ENCODE data around the gene SAMSN1.
"Not testable (repeated sequence)": the region's sequence is repeated elsewhere in the genome, so short reads cannot be mapped to it uniquely, and the experiment has no call there.

SAMSN1 gene

DNA sequence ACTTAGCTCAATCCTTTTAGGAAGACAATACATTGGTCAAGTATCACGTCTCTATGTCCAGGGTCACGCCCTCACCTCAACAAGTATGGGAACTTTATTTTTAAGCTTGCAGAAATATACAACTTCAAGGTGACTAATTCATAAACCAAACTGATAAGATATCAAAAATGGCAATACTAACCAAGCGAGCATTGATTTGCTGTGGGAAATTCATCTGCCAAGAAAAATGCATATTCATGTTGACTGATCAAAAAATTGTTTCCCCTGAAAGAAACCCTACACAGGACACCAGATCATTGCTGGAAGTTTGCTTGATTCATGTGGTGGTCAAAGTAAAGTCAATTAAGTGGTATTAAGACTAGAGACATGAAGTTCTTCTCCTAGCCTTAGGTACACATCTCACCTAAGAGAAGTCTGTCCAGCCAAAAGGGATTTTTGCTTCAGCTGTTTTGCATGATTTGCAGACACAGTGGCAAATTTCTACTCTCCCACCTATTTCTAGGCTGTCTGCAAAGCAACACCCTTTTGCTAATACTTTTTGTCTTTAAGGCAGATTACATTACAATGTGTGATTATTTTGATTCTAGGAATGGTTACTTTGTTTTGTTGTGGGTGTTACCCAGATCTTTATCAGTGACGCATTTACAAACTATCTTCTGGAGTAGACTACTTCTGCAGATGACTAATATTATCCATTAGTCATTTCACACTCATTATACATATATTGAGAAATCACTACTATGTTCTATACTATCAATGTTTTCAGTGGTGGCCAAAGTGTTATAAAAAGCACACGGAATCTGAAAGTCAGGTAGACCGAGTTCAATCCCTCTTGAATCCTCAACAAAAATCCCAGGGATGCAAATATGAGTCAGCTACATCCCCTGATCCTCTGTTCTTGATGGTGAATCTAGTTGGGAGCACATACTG is 12.4 kb downstream of the SAMSN1 start:
- intact Hi-C loops (cut with DNase I) = no loop called here
- no peak for DNase-seq

DNA sequence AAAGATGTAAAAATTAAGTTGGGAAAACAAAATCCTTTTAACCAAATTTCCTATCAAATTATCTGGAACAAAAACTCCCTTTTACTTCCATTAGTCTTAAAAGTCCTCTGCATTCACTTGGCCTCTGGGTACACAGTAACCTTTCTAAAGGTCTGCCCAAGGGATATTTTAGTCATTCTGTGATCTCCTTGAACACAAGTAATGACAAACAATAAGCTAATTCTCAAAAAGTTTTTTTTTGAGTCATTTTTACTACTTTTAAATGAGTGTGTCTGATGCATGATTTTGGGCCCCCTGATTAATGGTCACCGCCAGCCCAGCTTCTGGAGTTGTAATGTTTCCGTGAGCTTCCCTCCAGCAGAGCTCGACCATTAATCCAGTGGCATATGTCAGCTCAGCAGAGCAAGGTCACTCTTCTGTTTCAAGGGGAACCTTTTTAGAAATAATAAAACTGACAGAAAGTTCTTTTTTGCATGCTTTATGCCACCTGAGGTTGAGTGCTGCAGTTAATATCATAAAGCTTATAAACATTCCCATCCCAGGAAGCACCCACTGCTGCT is 14.3 kb downstream of the SAMSN1 start:
- no peak for DNase-seq
- intact Hi-C loops (cut with DNase I) = no loop called here

DNA sequence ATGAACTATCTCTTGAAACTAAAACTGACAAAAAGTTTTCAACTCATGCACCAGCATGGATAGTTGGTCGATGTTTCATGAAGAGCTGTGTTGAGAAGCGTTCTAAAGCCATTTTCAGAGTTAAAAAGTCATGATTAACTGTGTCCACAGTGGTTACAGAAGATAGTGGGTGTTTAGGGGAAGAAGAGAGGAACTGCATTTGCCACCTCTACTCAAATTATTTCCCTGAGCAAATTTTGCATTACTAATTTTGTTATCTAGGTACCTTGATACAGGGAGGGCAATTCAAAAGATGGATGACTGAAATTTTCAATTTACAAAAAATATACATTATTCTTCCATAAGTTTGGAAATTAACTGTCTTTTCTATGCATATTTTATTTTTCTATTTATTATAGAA is 15.5 kb downstream of the SAMSN1 start:
- intact Hi-C loops (cut with DNase I) = no loop called here
- no peak for DNase-seq

DNA sequence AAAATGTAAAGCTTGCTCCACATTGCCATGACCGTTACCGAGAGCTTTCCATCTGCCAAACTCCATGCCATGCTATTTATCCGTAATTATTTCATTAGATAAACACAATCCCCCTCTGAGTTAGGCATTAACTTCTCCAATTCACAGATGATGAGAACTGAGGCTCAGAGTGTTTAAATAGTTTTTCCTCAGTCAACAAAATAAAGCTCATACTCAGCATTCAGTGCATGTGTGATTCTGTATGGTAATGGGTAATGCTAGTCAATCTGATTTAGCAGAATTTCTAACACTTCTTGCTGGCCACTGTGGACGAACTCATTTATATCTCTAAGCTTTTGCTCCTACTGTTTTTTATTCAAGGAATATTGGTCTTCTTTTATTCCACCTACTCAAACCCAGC is 17.3 kb downstream of the SAMSN1 start:
- DNase-seq = no peak
- intact Hi-C loops (cut with DNase I) = no loop called here

DNA sequence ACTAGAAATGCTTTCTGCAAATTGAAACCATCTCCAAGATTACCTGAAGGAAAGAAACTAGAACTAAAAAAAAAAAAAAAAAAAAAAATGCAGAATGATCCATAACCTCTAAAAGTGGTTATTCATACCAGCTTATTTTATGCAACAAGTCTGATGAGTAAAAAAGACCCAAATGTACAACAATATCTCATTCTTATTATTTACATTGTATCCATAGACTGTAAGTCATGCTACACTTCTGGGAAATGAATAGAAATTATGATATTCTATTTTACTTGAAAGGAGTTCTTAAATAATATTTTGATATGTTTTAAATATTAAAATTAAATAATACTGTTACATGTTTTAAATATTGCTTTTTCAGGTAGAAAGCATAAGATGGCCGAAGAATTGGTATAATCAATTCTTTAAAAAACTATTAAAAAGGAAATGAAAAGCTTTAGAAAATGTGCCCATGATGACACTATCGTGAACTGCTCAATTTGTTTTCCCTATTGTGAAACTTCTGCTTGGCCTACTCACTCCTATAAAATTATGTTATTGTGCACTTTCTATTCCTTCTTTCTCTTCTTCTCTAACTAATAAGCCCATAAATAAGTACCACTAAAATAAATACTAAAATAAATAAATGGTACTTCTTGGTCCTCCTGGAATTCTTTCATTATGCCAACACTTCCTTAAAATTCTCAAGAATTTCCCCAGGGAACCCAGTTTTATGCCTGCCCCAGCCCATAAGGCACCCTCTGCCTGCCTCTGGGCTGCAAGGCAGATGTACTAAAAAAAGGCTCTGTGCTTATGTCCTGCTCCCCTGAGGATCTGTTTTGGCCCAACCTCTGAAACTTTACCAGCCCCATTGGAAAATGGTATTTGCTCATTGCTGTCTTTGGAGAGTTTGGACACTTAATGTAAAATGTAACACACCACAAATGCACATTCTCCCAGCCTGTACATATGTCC is 18.1 kb downstream of the SAMSN1 start:
- intact Hi-C loops (cut with DNase I) = no loop called here
- no peak for DNase-seq

DNA sequence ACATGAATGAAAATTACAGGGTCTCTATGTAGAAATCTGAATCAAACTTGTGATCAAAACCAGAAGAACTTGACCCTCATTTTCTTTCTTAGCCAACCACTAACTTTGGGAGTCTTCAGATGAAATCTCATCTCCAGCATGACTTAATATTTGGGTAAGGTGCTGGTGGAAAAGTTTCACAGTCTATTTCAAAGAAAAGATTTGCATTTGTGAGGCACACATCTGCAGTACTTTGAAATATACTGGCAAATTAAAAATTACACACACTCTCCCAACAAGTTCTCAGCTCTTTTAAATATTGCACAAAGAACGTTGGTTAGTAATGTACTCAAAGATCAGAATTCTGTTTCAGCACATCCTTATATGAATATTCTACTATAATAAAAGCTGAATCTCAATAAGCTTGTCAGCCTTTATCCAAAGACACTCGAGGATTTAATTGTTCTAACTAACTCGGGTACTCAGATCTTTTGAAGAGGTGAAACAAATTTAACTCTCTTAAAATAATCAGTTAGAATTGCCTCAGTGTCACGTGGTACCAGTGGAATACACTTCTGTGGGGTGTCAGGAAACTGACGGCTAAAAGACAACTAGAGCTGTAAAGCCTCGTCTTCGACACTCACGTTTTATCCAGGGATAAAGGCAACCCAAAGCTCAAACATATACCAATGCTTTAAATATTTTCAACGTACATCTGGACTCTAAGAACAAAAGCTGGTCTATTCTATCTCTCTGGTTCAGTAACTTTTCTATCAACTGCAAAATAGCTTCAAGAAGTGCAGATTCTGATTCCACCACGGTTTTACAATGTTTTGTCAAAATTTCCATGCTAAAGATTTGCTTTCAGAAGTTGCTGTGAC is 19.0 kb downstream of the SAMSN1 start:
- no peak for DNase-seq
- intact Hi-C loops (cut with DNase I) = no loop called here

DNA sequence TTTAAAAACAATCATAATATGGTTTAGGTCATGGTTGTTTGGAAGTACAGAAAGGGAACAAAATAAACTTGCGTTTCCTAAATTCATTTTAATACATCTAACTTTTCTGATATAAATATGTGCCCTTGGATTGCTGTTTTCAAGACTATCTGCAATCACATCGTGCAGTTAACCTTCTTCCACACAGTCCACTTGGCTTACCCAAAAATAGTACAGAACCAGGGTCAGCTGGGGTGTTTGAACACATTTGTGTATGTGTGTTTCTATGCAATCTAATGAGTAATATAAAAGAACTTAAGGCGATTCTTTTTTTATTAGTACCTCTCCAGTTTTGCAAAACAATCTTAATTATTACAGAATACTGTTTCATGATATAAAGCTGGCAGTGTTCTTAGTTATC is 19.9 kb downstream of the SAMSN1 start:
- intact Hi-C loops (cut with DNase I) = no loop called here
- no peak for DNase-seq

DNA sequence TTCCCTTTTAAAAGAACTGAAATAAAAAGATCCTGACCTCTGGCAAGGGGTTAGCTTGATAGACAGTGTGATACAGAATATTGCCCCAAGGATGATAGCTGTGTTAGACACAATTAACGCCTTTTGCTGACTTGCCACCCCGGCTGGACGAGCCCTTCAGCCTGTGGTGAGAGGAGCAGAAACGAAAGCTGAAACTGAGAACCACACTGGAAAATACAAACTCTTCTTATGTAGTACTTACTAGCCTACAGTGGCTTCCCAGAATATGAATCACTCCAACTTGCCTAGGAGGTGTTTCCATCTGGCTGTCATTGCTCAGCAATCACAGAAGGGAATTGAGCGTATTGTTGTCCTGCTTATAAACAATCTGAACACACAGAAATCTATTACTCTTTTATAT is 22.9 kb downstream of the SAMSN1 start:
- no peak for DNase-seq

DNA sequence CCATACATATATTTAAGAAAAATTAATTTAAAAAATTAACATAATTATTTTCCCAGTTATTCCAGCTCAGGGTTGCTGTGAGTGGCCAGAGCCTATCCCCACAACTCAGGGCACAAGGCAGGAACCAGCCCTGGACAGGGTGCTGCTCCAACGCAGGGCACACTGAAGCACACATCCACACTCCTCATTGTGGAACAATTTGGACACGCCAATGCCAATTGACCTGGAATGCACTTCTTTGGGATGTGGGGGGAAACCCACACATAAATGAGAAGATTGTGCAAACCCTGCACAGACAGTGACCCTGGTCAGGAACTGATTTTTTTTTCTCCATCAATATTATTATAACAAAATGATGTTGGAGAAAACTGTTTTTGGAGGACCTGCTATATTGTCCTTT is 23.4 kb downstream of the SAMSN1 start:
- DNase-seq = no peak
- intact Hi-C loops (cut with DNase I) = no loop called here

More for the DNA sequence above, 22.9 kb downstream of the SAMSN1 start:
- intact Hi-C loops (cut with DNase I) = no loop called here

DNA sequence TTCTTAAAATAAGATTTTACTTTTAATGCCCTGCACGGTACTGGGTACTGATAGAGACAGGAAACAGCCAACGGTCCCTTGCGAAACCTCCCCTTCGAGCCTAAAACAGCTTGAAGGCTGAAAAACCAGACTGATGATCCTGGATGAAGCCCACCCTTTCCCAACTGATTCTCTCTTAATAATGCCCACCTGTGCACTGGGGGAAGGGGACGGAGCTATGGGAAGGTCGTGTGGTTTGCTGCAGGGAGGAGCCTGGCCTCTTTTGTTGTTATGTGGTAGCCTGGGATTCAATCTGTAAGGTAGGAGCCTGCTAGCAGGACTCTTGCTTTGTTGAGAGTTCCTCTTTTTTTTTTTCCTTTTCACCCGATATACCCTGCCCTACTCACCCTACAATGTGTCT is 25.6 kb downstream of the SAMSN1 start:
- no peak for DNase-seq
- intact Hi-C loops (cut with DNase I) = no loop called here

DNA sequence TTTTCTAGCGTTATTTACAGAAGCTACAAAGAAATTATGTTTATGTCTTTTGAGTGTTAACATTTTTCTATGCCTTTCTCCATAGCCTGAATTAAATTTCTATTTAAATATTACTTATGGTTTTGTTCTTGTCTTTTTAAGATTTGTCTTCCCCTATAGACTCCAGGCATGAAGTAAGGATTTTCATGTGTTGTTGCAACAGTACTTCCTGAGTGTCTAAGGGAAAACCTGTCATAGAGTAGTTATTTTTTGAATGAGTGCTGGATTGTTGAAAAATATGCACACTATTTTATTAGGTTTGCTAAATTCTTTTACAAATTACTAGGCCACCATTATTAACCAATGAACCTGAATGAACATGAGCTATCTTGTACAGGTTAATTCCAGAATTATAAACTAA is 27.1 kb downstream of the SAMSN1 start:
- no peak for DNase-seq
- intact Hi-C loops (cut with DNase I) = no loop called here

DNA sequence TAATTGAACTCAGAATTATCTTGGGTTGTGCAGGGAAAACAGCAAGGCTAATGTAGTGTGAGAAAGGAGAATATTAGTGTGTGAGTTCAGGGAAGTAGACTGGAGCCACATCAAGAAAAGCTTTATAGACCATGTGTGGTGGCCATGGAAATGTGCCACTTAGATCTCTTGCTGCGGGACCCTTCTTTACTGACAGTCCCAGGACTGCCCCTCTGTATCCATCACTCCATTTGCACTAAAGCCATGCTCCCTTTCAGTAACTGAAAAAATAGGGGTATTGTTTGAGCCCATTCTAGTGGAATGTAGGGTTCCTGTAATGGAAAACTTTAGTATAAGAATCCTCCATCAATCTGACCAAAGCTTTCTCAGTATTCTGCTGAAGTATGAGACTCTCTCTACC is 32.3 kb downstream of the SAMSN1 start:
- intact Hi-C loops (cut with DNase I) = no loop called here
- DNase-seq = no peak

DNA sequence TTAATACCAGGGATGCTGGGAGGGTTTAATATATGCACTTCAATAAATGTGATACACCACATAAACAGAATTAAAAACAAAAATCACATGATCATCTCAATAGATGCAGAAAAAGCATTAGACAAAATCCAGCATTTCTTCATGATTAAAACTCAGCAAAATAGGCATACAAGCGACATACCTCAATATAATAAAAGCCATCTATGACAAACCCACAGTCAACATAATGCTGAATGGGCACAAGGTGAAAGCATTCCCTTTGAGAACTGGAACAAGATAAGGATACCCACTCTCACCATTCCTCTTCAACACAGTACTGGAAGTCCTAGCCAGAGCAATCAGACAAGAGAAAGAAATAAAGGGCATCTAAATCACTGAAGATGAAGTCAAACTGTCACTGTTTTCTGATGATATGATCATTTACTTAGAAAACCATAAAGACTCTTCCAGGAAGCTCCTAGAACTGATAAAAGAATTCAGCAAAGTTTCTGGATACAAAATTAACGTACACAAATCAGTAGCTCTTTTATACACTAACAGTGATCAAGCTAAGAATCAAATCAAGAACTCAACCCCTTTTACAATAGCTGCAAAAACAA is 39.2 kb downstream of the SAMSN1 start:
- DNase-seq; intact Hi-C loops (cut with DNase I): not testable (repeated sequence)

DNA sequence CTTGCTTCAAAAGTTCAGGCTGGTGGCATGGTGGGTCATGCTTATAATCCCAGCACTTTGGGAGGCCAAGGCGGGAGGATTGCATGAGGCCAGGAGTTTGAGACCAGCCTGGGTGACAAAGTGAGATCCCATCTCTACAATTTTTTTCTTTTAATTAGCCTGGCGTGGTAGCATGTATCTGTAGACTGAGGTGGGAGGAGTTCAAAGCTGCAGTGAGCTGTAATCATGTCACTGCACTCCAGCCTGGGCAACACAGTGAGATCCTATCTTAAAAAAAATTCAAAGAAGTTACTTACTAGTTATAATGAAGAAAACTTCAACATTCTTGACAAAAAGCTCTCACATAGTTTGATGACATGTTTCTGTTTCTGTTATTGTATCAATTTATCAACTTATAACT is 45.2 kb downstream of the SAMSN1 start:
- DNase-seq = no peak
- intact Hi-C loops (cut with DNase I) = no loop called here

DNA sequence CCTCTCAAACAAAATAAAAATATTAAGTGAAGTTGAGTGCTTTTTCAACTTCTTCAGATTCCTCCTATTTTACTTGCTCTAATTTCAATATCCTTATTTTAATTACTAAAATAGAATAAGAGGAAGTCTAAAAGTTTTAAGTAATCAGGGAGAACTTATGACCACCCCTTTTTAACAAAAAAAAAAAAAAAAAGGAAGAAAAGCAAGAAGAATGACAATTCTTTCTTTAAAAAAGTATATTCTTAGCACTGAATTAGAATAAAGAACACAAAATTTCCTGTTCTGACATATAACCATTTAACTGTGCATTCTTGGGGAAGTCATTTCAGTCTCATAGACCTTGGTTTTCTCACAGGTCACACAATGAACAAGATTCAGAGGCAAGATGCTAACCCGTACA is 46.8 kb downstream of the SAMSN1 start:
- intact Hi-C loops (cut with DNase I) = no loop called here
- no peak for DNase-seq

DNA sequence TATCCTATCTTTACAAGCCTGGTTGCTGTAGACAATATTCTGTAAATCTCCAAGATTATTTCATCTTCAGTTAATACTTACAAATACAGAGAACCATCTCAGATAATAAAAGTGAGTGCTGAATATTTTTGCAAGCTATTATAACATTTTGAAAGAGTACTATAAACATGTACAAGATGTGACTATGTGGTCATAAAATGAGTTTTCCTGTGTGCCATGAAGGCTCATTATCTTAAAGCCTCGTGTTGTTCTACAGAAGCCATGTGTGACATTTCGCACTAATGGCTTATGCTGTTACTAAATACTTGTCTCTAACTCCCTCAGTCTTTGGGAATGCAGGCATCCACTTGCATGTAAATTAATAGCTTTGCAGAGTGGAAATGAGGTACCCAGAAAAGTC is 48.3 kb downstream of the SAMSN1 start:
- intact Hi-C loops (cut with DNase I) = no loop called here
- DNase-seq = no peak

DNA sequence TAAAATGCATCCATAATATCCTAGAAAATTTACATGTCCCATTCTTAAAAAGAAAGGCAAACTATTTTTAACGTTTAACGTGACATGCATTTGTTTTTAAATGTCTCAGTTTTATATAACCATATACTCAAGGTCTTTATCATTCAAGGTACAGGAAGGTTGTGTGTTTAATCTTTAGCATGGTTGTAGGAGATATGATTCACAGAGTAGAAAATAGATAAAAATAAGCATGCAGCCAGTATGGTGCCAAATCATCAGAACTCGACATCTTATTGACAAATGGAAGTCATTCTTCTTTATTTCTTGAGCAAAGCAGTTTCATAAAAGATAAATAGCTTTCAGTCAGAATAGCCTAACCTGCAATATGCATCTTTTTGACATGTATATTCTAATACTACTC is 51.0 kb downstream of the SAMSN1 start:
- no peak for DNase-seq
- intact Hi-C loops (cut with DNase I) = no loop called here

DNA sequence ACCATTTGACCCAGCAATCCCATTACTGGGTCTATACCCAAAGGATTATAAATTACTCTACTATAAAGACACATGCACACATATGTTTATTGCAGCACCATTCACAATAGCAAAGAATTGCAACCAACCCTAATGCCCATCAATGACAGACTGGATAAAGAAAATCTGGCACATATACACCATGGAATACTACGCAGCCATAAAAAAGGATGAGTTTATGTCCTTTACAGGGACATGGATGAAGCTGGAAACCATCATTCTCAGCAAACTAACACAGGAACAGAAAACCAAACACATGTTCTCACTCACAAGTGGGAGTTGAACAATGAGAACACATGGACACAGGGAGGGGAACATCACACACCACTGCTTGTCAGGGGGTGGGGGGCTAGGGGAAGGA is 51.9 kb downstream of the SAMSN1 start:
- intact Hi-C loops (cut with DNase I) = not testable (repeated sequence)

DNA sequence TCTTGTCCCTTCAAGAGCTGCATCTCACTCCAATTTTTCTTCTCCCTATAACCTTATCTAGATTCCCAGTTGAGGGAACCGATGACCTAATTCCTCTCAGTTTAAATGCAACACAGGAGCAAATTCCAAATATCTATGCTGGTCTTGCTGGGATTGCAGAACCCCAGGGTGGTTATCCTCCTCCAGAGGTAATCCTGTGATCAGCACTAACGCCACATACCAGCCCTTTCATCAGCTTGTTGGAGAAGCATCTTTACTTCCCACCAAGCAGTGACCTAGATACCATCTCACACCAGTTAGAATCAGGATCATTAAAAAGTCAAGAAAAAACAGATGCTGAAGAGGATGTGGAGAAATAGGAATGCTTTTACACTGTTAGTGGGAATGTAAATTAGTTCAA is 52.4 kb downstream of the SAMSN1 start:
- intact Hi-C loops (cut with DNase I) = no loop called here
- DNase-seq = no peak

More for the DNA sequence above, 51.9 kb downstream of the SAMSN1 start:
- not testable (repeated sequence) for DNase-seq

DNA sequence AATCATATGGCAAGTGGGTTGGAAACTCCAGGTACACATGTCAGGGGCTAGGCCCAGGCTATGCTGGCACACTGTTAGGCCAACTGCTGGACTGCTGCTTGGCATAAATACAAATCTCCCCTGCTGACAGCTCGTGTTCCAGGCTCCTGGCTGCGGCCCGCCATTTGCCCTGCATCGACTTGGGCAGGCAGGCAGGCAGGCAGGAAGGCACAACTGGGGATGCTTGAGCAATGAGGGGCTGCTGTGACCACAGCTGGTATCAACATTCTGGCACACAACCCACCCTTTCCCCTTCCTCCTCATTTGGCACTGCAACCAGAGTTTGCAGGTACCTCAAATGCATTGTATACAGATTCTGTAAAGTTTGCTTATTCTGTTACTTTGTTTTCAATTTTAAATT is 53.2 kb downstream of the SAMSN1 start:
- intact Hi-C loops (cut with DNase I) = no loop called here
- DNase-seq = peak in 2 of 10 donors; percentile 43 to 70
